ENCODE data around the gene C1orf35. TPM values are rescaled to one million over a fixed set of nuclear protein-coding genes. Genes with fewer than 3 reads are reported as not detected.

Gene C1orf35
- total and polyA plus RNA-seq, 2 experiments from 2014 or later: 14.0 to 67.6 TPM

GRCh38 chr1:228094432-228095016 lies 8.6 kb downstream of the C1orf35 start:
- H3K4me1 Mint-ChIP-seq: peaks cover 9% of the 10 kb centered on the region
- peaks cover 3% of the 10 kb centered on the region; the same call in 1 of the 2 replicates for H3K36me3 ChIP-seq (ENCODE audit: insufficient read depth)
- H3K27ac ChIP-seq (ENCODE audit: low read depth): no peak overlapping the region
- no peaks in the 10 kb centered on the region for H3K4me1 ChIP-seq (ENCODE audit: insufficient read depth)
- no peak overlapping the region for H3K4me3 ChIP-seq
- no peak overlapping the region for H3K27ac Mint-ChIP-seq
- H3K4me2 ChIP-seq: no peak overlapping the region
- H3K27me3 Mint-ChIP-seq (ENCODE audit: insufficient read depth, low read depth, poor library complexity): peaks cover 11% of the 10 kb centered on the region
- H3K27me3 ChIP-seq (ENCODE audit: insufficient read depth): no peaks in the 10 kb centered on the region
- H4K20me1 ChIP-seq (replicated peaks; ENCODE audit: insufficient read depth): peaks cover 69% of the 10 kb centered on the region
- no peak overlapping the region for H2AFZ ChIP-seq
- no peak for TF ChIP-seq ZNF462 (CRISPR knock-in tag; IDR thresholded peaks at IDR 0.05)
- no peak for TF ChIP-seq EZH2phosphoT487 (IDR thresholded peaks at IDR 0.05; ENCODE audit: unreplicated experiment)
- TF ChIP-seq REST (IDR thresholded peaks at IDR 0.05; ENCODE audit: unreplicated experiment): no peak
- TF ChIP-seq JUNB (IDR thresholded peaks at IDR 0.05; ENCODE audit: unreplicated experiment): no peak
- no peak for TF ChIP-seq CTCF (conservative IDR thresholded peaks at IDR 0.05; ENCODE audit: low read depth in 2 of 2)
- TF ChIP-seq CREB1 (CRISPR knock-in tag; IDR thresholded peaks at IDR 0.05; ENCODE audit: low read depth): no peak
- no peak for TF ChIP-seq ZNF114 (CRISPR knock-in tag; IDR thresholded peaks at IDR 0.05)
- no peak for TF ChIP-seq STAT1 (IDR thresholded peaks at IDR 0.05; ENCODE audit: unreplicated experiment)
- TF ChIP-seq ZNF331 (CRISPR knock-in tag; IDR thresholded peaks at IDR 0.05; ENCODE audit: low read depth): no peak
- TF ChIP-seq NANOG (IDR thresholded peaks at IDR 0.05; ENCODE audit: borderline replicate concordance): no peak
- TF ChIP-seq ETS1 (IDR thresholded peaks at IDR 0.05): no peak
- no peak for TF ChIP-seq EZH2 (IDR thresholded peaks at IDR 0.05; ENCODE audit: low read depth, unreplicated experiment)
- no peak for TF ChIP-seq POLR2AphosphoS5 (IDR thresholded peaks at IDR 0.05; ENCODE audit: low read depth)
- no peak overlapping the region for H3K4me3 Mint-ChIP-seq
- ATAC-seq (no peak), DNase-seq (ENCODE audit: low spot score) (no peak)
- peaks cover 11% of the 10 kb centered on the region for H3K9me3 Mint-ChIP-seq
- peaks cover 74% of the 10 kb centered on the region for H3K79me2 ChIP-seq (replicated peaks; ENCODE audit: insufficient read depth)
- no peaks in the 10 kb centered on the region for H3F3A ChIP-seq (replicated peaks; ENCODE audit: low read depth)
- H3K36me3 Mint-ChIP-seq (ENCODE audit: low read depth): peaks cover 59% of the 10 kb centered on the region
- no peaks in the 10 kb centered on the region for H3K9me2 ChIP-seq (ENCODE audit: insufficient read depth)
